GM12873 (cell line): ENCODE measurements around the gene AUTS2.

Experiments
- TF ChIP-seq, protein P1 (sequence below): IDR thresholded peaks from 2 replicates; pipeline ENCODE4 v1.5.1; 2012; ENCODE audit warnings: low read depth, mild to moderate bottlenecking, moderate library complexity, low read length, control low read depth; ENCODE audit not compliant: insufficient read depth; ENCODE audit errors: missing control alignments

Gene AUTS2

DNA sequence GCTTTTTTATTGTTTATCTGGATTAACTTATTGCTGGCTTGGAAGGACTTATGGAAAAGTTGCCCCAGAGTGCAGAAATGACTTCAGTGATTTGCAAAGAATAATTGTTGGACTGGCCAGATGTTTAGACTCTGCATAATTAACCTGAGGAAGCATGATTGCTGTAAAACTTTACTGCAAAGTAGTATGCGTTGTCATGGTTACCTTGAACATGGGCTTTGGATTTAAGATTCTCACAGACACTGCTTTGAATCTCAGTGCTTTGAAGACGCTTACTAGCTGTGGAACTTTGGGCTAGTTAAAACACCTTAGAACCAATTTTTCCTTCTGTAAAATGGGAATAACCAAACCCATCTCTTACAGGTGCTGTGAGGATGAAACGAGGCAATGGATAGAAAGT, 1108.4 kb downstream of the AUTS2 start:
- TF ChIP-seq, protein P1, sequence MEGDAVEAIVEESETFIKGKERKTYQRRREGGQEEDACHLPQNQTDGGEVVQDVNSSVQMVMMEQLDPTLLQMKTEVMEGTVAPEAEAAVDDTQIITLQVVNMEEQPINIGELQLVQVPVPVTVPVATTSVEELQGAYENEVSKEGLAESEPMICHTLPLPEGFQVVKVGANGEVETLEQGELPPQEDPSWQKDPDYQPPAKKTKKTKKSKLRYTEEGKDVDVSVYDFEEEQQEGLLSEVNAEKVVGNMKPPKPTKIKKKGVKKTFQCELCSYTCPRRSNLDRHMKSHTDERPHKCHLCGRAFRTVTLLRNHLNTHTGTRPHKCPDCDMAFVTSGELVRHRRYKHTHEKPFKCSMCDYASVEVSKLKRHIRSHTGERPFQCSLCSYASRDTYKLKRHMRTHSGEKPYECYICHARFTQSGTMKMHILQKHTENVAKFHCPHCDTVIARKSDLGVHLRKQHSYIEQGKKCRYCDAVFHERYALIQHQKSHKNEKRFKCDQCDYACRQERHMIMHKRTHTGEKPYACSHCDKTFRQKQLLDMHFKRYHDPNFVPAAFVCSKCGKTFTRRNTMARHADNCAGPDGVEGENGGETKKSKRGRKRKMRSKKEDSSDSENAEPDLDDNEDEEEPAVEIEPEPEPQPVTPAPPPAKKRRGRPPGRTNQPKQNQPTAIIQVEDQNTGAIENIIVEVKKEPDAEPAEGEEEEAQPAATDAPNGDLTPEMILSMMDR: no peak

DNA sequence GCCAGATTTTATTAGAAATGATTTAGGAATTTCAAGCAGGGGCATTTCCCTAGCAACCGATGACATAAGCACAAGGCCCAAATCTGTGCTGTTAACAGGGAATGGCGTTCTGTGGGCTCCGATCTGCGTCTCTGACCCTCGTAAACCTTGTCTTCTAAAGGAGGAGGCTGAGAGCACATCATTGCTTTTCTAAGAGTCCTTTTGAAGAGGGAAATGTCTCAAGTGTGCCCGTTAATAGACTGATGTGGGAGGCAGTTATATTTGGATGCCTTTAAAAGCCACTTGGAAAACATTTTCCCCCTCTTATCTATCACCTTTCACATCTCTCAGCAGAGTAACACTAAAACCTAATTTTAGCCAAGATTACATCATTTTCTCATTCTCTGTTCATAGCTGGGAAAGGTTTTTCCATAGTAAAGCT, 1109.6 kb downstream of the AUTS2 start:
- TF ChIP-seq, protein P1: no peak

GRCh38 chr7:70710011-70710480, 1111.8 kb downstream of the AUTS2 start:
- TF ChIP-seq, protein P1: no peak

DNA sequence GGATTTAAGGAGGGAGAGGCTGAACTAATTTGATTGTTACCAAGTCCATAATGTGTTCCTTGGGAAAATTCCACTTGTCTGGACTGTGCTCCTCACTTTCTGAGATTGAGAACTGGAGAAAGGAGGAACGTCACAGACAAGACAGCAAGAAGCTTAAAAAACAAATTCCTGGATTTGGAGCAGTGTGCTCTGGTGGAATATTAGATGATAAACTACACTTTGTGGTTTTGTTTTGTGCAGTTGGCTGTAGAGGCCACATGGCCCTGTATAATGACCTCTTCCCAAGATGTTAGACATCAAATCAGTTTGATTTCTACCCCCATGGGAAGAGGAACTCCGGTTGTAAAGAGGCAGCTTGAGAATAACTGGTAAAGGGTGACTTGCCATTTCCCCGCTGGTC, 1112.4 kb downstream of the AUTS2 start:
- TF ChIP-seq, protein P1: no peak

DNA sequence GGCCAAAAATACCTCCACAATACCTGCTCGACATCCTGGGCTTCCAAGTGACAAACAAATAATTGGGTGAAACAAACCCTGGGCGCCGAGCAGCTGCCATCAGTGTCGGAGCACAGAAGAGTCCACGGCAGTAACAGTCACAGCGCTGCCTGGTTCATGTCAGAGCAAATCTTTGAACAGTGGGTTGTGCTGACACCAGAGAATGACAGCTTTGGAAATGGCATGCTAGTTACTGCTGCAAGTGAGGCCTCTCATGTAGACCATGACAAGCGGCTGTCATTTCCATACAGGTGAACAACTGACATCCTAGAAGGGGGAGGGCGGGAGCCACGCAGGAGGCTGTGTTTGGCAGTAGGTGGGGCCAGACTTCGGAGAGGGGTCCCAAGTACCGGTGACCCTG, 1113.2 kb downstream of the AUTS2 start:
- TF ChIP-seq, protein P1: no peak

- TF ChIP-seq, protein P1: no peak
Observed at GRCh38 chr7:70712942-70713341, 1114.7 kb downstream of the AUTS2 start.

DNA sequence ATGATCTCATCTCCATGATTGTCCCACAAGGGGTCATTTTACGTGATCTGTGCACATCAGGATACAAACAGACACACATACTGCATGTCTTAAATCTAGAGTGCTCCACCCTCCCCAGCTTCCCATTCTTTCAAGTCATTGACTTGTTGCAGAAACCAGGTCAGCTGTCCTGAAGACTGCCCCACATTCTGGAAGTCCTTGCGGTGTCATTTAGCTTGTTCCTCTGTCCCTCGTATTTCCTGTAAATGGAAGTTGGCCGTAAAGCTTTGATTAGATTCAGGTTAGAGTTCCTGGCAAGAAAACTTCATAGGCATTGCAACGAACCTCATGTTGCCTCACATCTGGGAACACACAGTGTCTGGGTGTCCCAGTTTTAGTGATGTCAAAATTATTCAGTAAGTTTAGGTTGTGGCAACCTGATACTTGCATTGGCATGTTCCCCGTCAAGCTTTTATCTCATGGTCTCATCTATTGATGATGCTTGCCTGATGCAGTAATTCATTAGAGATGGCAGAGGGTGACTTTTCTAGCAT, 1116.3 kb downstream of the AUTS2 start:
- TF ChIP-seq, protein P1: no peak
